Inflammatory macrophage (primary cell): ENCODE measurements around the gene PBRM1.
"Not testable (repeated sequence)": the region's sequence is repeated elsewhere in the genome, so short reads cannot be mapped to it uniquely, and the experiment has no call there.

Source experiments
- DNase-seq, 2 donors: peaks; one replicate each; pipeline ENCODE4 v3.0.0-alpha.2; 2020 to 2022

Gene PBRM1

GRCh38 chr3:52536369-52537164 is 149.1 kb downstream of the PBRM1 start, which contains the start of gene UQCC5:
Gene UQCC5 (plus strand): TSS chr3:52536605. CDS start chr3:52536756, 151 bp downstream.
- DNase-seq = peak; percentile 99 to 100

GRCh38 chr3:52536112-52536368 is 149.7 kb downstream of the PBRM1 start:
- no peak for DNase-seq

DNA sequence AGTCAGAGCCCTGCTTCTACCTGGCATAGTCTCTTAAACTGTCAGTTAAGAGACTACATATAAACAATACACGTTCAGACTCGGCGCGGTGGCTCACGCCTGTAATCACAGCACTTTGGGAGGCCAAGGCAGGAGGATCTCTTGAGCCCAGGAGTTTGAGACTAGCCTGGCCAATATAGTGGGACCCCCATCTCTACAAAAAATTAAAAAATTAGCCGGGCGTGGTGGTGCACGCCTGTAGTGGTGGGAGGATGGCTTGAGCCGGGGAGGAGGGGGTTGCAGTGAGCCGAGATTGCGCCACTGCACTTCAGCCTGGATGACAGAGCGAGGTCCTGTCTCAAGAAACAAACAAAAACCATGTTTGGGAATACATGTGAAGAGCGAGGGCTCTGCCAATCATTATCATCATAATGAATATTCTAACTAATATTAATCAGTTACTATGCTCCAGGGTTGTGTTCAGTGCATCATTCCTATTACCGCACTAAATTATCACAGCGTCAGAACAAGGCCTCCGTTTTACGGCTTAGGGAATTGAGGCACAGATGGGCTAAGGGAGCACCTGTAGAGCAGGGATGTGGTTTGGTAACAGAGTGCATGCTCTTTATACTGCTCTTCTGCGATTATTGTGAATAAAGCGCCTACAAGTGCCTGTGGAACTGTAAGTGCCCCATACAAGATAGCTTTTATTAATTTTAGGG is 150.2 kb downstream of the PBRM1 start:
- no peak for DNase-seq

GRCh38 chr3:52534281-52535183 is 151.2 kb downstream of the PBRM1 start:
- DNase-seq = no peak

- peak; percentile 41 to 58 for DNase-seq
These were observed 152.0 kb downstream of the PBRM1 start, which contains the start of gene NT5DC2 for GRCh38 chr3:52533623-52534280. Gene NT5DC2 (minus strand): TSS chr3:52533857. CDS start chr3:52533737, 120 bp downstream.

GRCh38 chr3:52532838-52533622 is 152.7 kb downstream of the PBRM1 start:
- peak in 1 of 2 donors; percentile 8 for DNase-seq

GRCh38 chr3:52532517-52532837 is 153.2 kb downstream of the PBRM1 start:
- peak in 1 of 2 donors; percentile 14 for DNase-seq

DNA sequence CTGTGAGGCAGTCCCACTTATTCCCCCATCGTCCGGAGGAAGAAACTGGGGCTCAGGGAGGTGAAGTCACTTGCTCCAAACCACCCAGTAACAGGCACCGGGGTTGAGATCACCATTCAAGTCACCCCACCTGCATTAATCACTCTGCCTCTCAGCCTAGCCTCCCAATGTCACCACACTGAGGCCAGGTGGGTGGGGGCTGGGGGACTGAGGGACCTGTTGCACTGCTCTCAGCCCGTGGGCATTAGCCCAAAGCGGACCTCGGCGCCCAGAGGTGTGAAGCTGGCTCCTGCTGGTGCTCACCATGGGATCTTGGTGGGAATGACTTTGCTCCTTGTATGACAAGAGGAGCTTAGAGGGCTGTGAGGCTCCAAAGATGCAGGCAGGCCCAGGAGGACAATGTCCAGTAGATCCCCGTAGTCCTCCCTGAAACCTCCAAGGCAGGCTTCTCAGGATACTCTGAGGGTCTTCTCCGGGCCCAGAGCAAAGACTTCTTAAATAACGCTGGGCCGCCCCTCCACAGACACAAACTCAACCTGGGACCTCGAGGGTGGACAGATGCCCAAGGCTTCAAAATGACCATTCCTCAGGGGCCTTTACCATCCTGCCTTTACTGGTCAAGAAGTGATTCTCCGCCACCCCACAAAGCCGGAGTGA is 153.7 kb downstream of the PBRM1 start:
- DNase-seq = no peak

DNA sequence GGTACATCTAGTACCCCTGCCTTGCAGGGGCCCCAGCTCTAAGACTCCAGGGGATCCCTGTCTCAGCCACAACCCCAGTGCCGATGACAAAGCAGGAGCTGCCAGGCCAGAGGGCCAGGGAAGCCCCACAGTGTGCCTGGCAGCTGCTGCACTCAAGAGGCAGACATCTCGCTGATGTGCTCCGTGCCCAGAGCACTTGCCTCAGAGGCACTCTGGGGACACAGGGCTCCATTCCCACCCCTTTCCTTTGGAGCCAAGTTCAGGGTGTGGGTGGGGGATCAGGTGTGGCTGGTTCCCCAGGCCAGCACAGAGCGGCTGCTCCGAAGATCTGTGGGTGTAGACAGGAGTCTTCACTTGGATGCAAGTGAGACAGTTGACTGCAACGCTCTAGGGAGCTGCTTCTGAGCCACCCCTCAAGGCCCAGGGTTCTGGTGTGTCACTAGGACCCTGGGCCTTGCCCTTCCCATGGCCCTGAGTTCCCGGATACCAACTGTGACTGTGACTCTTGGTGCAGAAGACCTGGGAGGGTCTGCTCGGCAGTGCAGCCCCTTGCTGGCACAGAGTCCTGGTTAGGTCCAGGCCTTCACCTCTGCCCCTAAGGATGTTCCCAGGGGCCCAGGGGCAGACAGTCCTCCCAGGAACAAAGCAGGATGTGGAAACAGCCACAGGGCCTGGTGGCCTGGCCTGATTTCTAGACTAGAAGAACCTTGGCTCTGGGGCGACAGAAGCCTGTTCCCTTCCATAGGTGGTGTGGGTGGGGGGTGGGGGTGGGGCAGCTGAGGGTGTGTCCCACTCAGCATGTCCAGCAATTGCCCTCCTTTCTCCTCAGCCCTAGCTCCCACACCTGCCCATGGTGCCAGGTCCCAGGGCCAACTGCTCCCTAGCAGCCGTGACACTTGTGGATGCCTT is 154.5 kb downstream of the PBRM1 start:
- DNase-seq = no peak

DNA sequence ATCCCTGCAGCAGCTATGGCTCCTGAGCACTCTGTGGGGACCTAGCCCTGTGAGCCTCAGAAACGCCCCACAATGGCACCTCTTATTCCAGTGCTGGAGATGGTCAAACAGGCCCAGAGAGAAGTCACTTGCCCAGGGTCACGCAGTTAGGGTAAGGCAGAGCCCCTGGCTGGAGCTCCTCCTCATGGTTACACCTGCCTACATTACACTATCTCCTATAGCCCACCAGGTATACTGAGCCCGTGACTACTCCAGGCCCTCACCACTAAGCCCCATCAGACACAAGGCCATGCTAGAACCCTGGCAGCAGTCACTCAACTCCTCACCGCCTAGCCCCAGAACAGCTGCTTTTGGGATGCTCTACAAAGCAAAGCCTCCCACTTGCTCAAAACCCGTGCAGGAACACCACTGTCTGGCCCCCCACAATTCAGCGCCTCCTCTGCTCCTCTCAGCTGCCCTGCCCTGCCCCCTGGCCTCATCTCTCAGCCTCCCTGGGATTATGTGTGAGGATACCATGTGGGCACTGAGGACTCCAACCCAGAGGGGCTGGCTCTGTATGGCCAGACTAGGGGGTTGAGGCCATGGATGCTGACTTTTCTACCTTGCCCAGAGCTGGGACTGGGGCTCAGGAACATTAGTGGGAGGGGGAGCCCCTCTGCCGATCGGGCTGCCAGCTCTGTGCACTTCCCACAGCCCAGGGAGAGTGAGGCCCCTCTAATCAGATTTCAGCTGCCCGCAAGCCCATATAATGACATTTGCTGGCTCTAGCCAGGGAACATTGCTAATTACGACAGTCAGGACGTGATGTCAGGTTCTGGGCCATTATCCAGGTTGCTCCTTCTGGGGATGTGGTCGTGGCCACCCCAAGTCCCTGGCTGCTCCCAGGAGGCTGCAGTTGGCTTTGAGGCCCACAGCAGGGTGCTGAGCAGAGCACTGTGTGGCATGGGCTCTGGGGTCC is 156.1 kb downstream of the PBRM1 start:
- no peak for DNase-seq

DNA sequence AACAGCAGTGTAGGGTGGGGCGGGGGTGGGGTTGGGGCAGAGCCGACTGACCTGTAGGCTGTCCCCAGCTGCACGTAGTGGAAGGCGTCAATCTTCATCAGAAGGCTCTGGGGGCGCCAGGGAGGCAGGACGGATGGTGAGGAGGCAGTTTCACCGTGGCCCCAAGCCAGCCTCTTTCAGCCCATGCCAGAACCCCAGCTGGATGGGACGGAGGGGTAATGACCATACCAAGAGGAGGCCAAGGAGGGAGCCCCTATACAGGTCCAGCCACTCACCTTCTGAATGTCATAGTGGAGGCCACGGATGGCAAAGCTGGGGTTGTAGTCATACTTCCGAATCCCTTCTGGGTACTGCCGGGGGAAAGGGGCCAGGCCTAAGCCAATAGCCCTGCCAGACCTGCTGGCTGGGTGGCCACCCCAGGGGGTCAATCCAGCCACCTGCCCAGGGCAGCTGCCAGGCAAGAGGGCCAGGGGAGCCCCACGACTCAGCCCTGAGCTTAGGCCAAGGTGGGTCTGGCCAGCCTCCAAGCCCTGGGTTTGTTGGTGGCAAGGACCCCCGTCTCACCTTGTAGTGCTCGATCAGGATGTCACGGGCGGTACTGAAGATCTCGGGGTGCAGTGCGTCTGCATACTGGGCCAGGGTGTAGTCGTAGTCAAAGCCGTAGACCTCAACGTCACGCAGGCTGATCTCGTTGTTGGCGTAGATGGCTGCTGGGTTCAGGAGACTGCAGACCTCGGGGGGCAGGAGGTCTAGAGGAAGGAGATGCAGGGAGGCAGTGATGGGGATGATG is 156.9 kb downstream of the PBRM1 start:
- DNase-seq = no peak

DNA sequence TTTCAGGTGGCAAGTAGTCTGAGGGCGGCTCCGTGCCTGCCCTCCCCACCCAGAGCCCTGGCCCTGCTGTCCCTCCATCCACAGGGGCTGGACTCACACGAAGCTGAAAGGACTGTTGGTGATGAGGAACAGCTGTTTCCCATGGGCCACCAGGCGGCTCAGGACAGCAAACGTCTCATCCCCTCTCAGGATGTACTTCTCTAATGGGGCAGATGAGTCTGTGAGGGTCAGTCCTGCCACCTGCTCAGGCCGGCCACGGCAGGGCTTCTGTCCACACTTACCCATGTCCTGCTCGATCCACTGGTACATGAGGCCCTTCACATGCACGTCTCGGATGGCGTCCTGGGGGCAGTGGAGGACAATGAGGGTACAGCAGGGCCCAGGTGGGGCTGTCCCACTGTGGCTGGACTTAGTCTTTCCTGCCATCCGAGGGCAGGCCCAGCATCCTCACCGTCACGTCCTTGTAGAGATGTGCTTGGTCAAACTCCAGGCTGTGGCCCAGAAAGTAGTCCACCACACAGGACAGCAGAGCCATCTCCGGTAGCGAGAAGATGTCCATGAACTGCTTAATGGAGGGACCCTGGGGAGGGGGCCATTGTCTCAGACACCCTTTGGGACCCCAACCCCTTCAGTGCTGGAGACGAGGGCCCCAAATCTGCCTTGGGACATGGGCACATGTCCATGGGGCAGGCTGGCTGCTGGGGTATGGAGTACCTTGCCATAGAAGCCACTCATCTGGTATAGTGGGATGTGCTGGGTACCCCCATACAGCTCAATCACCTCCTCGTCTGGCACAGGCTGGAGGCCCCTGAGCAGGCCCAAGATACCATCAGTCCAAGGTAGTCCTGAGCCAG is 157.8 kb downstream of the PBRM1 start:
- DNase-seq = no peak

GRCh38 chr3:52527039-52527731 is 158.5 kb downstream of the PBRM1 start:
- DNase-seq = no peak

DNA sequence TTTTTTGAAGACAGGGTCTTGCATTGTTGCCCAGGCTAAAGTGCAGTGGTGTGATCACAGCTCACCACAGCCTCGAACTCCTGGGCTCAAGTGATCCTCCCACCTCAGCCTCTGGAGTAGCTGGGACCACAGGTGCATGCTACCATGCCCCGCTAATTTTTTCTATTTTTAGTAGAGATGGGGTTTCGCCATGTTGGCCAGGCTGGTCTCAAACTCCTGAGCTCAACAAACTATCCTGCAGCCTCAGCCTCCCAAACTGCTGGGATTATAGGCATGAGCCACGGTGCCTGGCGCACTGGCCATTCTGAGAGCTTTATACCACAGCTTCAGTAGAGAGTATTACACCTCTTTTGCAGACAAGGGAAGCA is 159.1 kb downstream of the PBRM1 start:
- not testable (repeated sequence) for DNase-seq

DNA sequence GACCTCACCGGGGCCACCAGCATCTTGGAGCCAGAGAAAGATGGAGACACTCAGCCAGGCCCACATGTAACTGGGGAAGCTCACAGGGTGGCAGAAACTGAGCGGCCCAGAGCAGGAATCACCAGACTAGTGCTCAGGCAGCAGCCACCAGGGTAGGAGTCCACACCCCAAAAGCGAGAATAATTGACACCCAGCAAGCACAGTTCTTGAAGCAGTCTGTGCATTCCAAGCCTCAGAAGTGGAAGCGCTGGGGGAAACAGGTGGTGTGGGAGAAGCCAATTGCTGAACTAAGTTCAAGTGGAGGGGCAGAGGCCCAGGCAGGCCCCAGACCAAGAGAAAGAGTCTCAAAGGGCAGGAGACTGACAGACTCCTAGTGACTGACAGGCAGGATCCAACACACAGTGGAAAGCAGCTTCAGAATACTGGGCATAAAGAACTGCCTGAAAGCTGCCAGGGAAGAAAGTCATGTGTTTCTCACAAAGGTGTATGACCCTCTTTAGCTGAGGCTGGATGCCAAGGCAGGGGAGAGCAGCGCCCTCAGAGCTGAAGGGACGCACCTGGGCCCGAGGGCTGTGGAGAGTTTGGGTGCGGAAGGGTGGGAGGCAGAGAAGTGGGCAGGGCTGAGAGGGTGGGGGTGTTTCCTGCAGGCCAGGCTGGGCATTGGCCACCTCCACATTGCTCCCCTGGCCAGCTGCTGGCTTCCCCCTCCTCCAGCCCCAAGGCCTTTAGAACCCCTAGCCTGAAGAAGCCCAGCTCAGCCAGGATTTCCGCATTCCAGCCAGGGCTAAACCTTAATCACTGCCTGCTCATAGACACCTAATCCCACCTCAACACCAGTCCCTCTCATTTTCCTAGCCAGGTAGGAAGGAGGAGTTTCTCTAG is 159.8 kb downstream of the PBRM1 start:
- no peak for DNase-seq
